ENCODE data around the gene HOXA11.

GRCh38 chr7:27133409-27134231 is 51.4 kb downstream of the HOXA11 start:
- no peak for TF ChIP-seq RFX5 (IDR thresholded peaks at IDR 0.05; ENCODE audit: low read depth, low read length)
- TF ChIP-seq SP1 (IDR thresholded peaks at IDR 0.05; ENCODE audit: low read depth, low read length) = no peak
